GM12872 (cell line): ENCODE measurements around the gene FAM110A.

ENCODE experiments used
- TF ChIP-seq, protein P1 (sequence below): IDR thresholded peaks from 3 replicates; pipeline ENCODE4 v1.5.1; 2011; ENCODE audit warnings: low read depth, mild to moderate bottlenecking, low read length, moderate library complexity; ENCODE audit not compliant: insufficient read depth

The FAM110A gene

DNA sequence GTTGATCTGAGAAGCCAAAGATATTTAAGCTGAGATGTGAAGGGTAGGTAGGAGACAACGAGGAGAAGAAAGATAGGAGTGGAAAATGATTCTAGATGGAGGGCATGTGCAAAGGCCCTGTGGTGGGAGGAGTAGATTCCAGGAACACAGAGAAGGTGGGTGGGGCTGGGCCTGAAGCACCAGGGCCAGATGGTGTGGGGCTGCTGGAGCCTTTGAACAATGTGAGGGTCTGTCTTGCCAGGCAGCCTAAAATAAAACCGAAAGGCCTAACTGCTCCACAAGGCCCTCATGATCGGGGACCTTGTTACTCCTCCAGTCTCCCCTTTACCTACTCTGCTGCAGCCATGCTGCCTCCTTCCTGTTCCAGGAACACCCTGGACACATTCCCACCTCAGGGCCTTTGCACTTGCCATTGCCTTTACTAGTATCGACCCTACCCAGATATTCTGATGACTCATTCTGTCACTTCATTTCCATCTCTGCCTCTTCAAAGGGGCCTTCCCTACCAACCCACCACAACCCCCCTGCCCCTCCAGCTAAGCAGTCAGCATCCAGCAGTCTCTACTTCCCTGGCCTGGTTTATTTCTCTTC is 20.0 kb downstream of the FAM110A start:
- TF ChIP-seq, protein P1, sequence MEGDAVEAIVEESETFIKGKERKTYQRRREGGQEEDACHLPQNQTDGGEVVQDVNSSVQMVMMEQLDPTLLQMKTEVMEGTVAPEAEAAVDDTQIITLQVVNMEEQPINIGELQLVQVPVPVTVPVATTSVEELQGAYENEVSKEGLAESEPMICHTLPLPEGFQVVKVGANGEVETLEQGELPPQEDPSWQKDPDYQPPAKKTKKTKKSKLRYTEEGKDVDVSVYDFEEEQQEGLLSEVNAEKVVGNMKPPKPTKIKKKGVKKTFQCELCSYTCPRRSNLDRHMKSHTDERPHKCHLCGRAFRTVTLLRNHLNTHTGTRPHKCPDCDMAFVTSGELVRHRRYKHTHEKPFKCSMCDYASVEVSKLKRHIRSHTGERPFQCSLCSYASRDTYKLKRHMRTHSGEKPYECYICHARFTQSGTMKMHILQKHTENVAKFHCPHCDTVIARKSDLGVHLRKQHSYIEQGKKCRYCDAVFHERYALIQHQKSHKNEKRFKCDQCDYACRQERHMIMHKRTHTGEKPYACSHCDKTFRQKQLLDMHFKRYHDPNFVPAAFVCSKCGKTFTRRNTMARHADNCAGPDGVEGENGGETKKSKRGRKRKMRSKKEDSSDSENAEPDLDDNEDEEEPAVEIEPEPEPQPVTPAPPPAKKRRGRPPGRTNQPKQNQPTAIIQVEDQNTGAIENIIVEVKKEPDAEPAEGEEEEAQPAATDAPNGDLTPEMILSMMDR, result no peak

DNA sequence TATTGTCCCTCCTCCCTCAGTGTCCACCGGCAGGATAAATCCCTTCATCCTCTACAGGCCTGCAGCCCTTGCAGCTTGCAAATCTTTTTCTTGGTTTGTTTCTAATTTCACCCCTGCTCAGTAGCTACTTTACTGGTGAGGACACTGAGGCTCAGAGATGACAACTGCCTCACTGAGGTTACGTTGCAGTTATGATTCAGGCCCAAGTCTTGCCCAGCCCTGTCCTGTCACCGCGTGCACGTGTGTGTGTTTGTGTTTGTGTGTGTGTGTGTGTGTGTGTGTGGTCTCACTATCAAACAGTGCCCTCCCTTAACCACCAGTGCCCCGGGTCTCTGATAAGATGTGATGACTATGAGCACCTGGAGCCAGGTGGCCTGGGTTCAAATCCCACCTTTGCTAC is 21.1 kb downstream of the FAM110A start:
- TF ChIP-seq, protein P1, result no peak

DNA sequence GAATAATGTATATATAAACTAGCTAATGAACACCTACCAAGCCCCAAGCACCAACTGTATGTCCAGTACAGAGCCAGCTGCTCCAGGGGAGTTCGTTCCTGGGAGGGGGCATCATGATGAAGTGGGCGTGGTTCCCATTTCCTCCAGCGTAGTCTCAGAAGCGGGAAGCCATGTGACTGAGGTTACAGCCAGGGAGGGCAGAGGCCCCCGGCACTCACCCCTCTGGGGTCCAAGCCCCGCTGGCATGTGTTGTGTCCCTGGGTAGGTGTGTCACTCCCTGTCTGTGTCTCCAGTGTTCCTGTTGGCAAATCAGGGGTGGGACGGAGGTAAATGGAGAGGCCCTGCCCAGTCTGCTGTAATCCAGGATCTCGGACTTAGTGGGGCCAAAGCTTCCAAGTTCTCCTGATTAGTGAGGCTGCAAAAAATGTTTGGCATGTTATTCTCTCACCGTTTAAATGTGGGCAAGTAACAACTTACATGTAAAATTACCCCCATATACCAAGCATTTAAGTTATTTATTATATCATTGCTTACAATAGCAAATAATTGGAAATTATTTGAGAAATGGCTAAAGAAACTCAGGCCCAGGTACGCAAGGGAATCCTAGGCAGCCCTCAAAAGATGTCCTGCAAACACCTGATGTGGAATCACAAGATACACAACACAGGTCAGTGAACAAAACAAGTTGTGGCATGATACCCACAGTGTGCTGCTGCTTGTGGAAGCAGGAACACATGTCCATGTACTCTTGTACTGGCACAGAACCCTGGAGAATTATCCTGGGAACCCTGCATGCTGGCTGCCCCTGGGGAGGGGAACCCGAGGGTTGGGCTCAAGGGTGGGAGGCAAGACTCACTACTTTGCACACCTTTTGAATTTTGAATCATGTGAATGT is 22.2 kb downstream of the FAM110A start:
- TF ChIP-seq, protein P1, result no peak

DNA sequence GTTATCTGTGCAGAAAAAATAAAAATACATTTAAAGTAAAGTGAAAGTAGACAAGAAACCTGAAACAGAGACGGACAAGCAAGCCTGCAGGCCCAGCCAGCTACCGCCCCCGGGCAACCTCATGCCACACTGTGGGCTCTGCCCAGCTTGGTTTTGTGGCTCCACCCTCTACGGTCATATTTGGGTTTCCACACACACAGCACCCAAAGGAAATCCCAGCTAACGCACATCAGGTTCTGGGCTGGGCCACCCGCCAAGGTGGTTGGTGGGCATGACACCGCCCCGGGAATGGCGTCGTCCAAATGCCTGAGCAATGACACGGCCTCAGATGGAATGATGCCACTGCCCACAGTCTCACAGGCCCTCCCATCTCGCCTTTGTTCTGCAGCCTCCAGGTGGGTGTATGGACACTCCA is 22.9 kb downstream of the FAM110A start:
- TF ChIP-seq, protein P1, result no peak

DNA sequence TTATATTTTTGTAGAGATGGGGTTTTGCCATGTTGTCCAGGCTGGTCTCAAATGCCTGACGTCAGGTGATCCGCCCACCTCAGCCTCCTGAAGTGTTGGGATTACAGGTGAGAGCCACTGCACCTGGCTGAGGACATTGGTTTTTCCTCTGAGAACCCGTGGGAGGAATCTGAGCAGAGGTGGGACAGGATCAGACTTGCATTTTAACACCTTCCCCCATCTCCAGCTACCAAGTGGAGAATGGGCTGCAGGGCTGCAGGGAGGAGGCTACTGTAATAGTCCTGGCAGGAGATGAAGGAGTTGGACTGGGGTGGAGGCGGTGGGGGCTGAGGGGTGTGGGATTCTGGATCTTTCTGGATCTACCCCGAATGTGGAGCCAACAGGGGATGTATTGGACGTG is 24.5 kb downstream of the FAM110A start:
- TF ChIP-seq, protein P1, result no peak

DNA sequence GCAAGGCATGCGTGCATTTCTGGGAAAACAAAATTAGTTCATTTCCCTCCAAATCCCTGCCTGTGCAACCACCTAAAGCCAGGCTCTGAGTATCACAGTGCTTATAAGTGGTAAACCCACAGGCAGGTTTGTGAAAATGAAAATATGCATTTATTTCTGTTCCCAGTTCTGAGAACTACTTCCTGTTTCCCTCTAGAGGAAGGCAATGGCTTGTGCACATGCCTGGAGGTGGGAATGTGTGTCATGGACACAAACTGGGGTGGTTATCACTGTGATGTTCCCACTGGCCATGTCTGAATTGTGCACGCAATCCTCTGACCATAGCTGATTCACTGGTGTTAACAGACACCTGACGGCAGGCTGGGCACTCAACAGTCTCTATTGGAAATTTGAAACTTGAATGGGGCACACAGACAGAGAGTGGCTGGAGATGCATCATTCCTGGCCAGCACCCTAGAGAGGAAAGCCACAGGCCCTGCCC is 26.3 kb downstream of the FAM110A start:
- TF ChIP-seq, protein P1, result no peak

DNA sequence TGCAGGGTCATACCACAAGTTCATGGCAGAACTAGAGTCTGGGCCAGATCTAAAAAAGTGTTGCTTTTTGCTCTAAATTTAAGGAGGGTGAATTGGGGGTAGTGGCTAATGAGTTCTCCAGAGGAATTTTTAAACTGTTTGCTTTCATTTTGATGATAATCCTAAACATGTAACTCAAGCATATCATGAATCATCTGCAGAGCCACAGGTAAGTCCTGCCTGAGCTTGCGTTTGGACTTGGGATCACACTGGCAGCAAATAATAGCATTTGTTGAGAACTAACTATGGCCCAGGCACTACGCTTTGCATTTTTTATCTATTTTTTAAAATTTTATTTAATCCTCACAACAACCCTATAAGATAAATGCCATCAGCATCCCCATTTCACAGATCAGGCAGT is 27.4 kb downstream of the FAM110A start:
- TF ChIP-seq, protein P1, result no peak
